GM12878 (cell line): ENCODE results near the gene SNW1. TPM values are rescaled to one million over a fixed set of nuclear protein-coding genes. Genes with fewer than 3 reads are reported as not detected.
A peak's percentile ranks its signal among the peaks of the same experiment; 100 is the strongest.

Experiments used
- BACH1 ChIP-seq: fragments of 450-650 bp; IDR thresholded peaks from 2 replicates; pipeline ENCODE4 v1.6.1; 2017; ENCODE audit warnings: mild to moderate bottlenecking, borderline replicate concordance
- CBX5 ChIP-seq: sonication (generic); IDR thresholded peaks from 2 replicates; pipeline ENCODE4 v1.6.1; 2016; ENCODE audit warnings: low read depth, moderate library complexity, mild to moderate bottlenecking, inconsistent platforms
- HDAC2 ChIP-seq: fragments of 200-600 bp; sonication (generic); IDR thresholded peaks from 2 replicates; pipeline ENCODE4 v1.6.1; 2017
- KDM1A ChIP-seq: fragments of 200-600 bp; sonication (generic); IDR thresholded peaks from 2 replicates; pipeline ENCODE4 v1.6.1; 2016; ENCODE audit warnings: borderline replicate concordance
- MEF2B ChIP-seq: fragments of 450-650 bp; IDR thresholded peaks from 2 replicates; pipeline ENCODE4 v1.6.1; 2018; ENCODE audit warnings: mild to moderate bottlenecking, moderate library complexity; ENCODE audit not compliant: partially characterized antibody, poor library complexity, severe bottlenecking
- MXI1 ChIP-seq: fragments of 150-350 bp; IDR thresholded peaks from 2 replicates; pipeline ENCODE4 v1.6.1; 2011; ENCODE audit warnings: low read depth, mild to moderate bottlenecking, inconsistent platforms, low read length, improper control_type of control experiment
- NFXL1 ChIP-seq: fragments of 450-650 bp; IDR thresholded peaks from 2 replicates; pipeline ENCODE4 v1.6.1; 2017; ENCODE audit warnings: antibody characterized with exemption, mild to moderate bottlenecking, borderline replicate concordance
- NR2F1 ChIP-seq: fragments of 450-650 bp; conservative IDR thresholded peaks from 2 replicates; pipeline ENCODE4 v1.6.1; 2017; ENCODE audit warnings: mild to moderate bottlenecking
- POLR2AphosphoS2 ChIP-seq: IDR thresholded peaks from 2 replicates; pipeline ENCODE4 v1.6.1; 2011; ENCODE audit warnings: low read depth, mild to moderate bottlenecking, low read length, improper control_type of control experiment, moderate library complexity
- PRDM15 ChIP-seq: fragments of 450-650 bp; formaldehyde crosslinking; IDR thresholded peaks from 2 replicates; pipeline ENCODE4 v1.4.0; 2020; ENCODE audit warnings: mild to moderate bottlenecking, moderate library complexity
- RBBP5 ChIP-seq: fragments of 200-600 bp; sonication (generic); conservative IDR thresholded peaks from 2 replicates; pipeline ENCODE4 v1.6.1; 2016
- RFX5 ChIP-seq: IDR thresholded peaks from 2 replicates; pipeline ENCODE4 v1.6.1; 2011; ENCODE audit warnings: low read depth, low read length, improper control_type of control experiment
- SMC3 ChIP-seq: IDR thresholded peaks from 2 replicates; pipeline ENCODE4 v1.6.1; 2011; ENCODE audit warnings: low read length, improper control_type of control experiment, borderline replicate concordance
- TCF7 ChIP-seq: IDR thresholded peaks from 2 replicates; pipeline ENCODE4 v1.6.1; 2014; ENCODE audit warnings: antibody characterized with exemption, borderline replicate concordance
- ZNF217 ChIP-seq: fragments of 450-650 bp; IDR thresholded peaks from 2 replicates; pipeline ENCODE4 v1.6.1; 2017; ENCODE audit warnings: antibody characterized with exemption, mild to moderate bottlenecking
- ZNF24 ChIP-seq: fragments of 450-650 bp; IDR thresholded peaks from 2 replicates; pipeline ENCODE4 v1.6.1; 2017; ENCODE audit warnings: antibody characterized with exemption, mild to moderate bottlenecking
- ZZZ3 ChIP-seq: IDR thresholded peaks from 2 replicates; pipeline ENCODE4 v1.6.1; 2011; ENCODE audit warnings: low read depth; ENCODE audit not compliant: control insufficient read depth, insufficient read length
- polyA plus RNA-seq, 11 experiments: library from polyadenylated mRNA; depleted of rRNA in 4 of 11; unstranded in 6 of 11; stranded (reverse) in 5 of 11; fragments of >200 nt; fragmentation: Nextera tagmentation in 4 of 11; fragmentation: Illumina TruSeq in 1 of 11; extraction: Ambion mirVana in 4 of 11; extraction: Trizol in 1 of 11; gene quantifications; 1 replicate in 1 of 11; 2 replicates in 10 of 11; pipeline versions ENCODE4 v1.2.1 to v1.2.3, GENCODE V29; 2011 to 2016; ENCODE audit warnings: inconsistent platforms in 2 of 11, missing spikeins in 2 of 11, low read depth in 1 of 11
- total RNA-seq, 4 experiments: library from RNA; depleted of rRNA in 3 of 4; stranded (reverse); fragments of >200 nt in 3 of 4; fragmentation: Illumina TruSeq in 1 of 4; extraction: Trizol in 1 of 4; gene quantifications; 2 replicates each; pipeline versions ENCODE4 v1.2.1 to v1.2.3, GENCODE V29; 2013 to 2021

The SNW1 gene
- total and polyA plus RNA-seq, 10 of the 15 experiments (the other 5 are each of a cell fraction or from before 2014, with no cell fraction given), result 56.6 to 109 (median 75.7) TPM

DNA sequence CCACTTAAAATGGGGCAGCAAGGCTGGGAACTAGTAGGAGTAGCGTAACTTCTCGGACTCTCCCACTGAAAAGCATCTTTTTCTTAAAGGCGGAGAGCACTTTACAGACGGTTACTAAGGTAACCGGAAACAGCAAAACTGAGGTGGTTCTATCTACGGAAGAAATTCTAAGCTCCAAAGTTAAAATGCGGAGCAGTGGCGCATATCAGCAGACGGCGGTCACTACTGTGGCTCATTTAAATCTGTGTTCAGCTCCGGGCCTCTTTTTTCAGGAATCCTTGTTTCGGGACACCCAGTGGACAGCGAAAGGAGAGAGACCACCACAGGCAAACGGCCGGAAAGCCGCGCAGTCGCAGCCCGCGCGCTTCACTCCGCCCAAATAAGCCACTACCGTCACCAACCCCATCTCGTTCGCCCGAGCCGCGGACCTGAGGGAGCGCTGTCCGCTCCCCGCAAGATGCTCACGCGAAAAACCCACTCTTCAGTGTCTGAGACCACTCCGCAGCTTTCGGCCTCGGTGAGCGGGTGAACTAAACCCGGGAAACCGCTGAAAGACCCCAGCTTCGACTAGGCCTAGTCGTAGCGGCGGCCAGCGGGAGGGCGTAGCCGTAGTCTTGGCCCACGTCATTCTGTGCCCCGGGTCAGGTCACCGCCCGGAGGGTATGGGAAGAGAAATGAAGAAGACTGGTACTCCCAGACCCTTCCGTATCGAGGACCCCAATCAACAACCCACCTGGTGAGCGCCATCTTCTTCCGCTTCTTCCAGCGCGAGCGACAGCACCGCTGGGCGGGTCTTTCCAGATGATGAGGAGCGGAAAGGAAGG, at the start of gene SNW1 (continued):
- TF ChIP-seq ZZZ3, result no peak
- no peak for TF ChIP-seq POLR2AphosphoS2
- no peak for TF ChIP-seq NR2F1
- TF ChIP-seq CBX5, result no peak
- TF ChIP-seq MEF2B, result no peak
- no peak for TF ChIP-seq KDM1A
- 0 out of 2 replicates have a peak, but pooled peaks have one; percentile 23 for TF ChIP-seq MXI1
- no peak for TF ChIP-seq ZNF24
- TF ChIP-seq TCF7, result no peak
- TF ChIP-seq SMC3, result no peak
- peak; percentile 35; the same call in 1 of the 2 replicates for TF ChIP-seq BACH1
- TF ChIP-seq ZNF217, result no peak
- TF ChIP-seq NFXL1, result no peak
- TF ChIP-seq HDAC2, result no peak
- no peak for TF ChIP-seq RBBP5
- TF ChIP-seq RFX5, result no peak
- no peak for TF ChIP-seq PRDM15 (CRISPR knock-in tag)
